ENCODE data around the gene MYRIP. TPM values are rescaled to one million over a fixed set of nuclear protein-coding genes. Genes with fewer than 3 reads are reported as not detected.

Gene MYRIP
- polyA plus RNA-seq, 1 of the 3 experiments (the other 2 are of a cell fraction), result 1.2 TPM

GRCh38 chr3:39910826-39911464 is 101.5 kb downstream of the MYRIP start:
- CTCF ChIA-PET, result interaction anchor here (0.7 to 2.0 kb wide), 4 partner anchors 12 to 204 kb away, joined by 3 to 4 read pairs (median 3); no protein-coding TSS in a partner anchor
- no peak overlapping the region for H3K4me2 ChIP-seq
- H3K4me3 ChIP-seq (ENCODE audit: low read depth in 2 of 2, low read length in 1 of 2), result no peak overlapping the region
- no peaks in the 10 kb centered on the region for H4K20me1 ChIP-seq (ENCODE audit: insufficient read depth)
- no peaks in the 10 kb centered on the region for H3K9me2 ChIP-seq
- H2AFZ ChIP-seq (ENCODE audit: low read depth), result peak overlapping the region; percentile 66; the same call in 1 of the 2 replicates
- H3K9me3 ChIP-seq, result no peaks in the 10 kb centered on the region
- no peaks in the 10 kb centered on the region for H3K36me3 ChIP-seq (replicated peaks in 1 of 2; ENCODE audit: control insufficient read depth in 1 of 2, insufficient read depth in 2 of 2, low read length in 1 of 2)
- peaks cover 11 to 48% of the 10 kb centered on the region in 2 experiments for H3K4me1 ChIP-seq (ENCODE audit: control insufficient read depth in 1 of 2, insufficient read depth in 2 of 2, low read depth in 1 of 2, low read length in 1 of 2)
- 70% methylated on average over 3 of the region's 3 CpGs for WGBS (ENCODE audit: low lambda C conversion rate)
- H3F3A ChIP-seq (replicated peaks; ENCODE audit: insufficient read depth), result peaks cover 15% of the 10 kb centered on the region
- H3K9ac ChIP-seq, result no peak overlapping the region
- H3K27ac ChIP-seq (ENCODE audit: low read depth in 2 of 2, low read length in 1 of 2), result peak overlapping the region in 1 of 2 experiments; percentile 19; a peak in 2 of 4 replicates
- H3K79me2 ChIP-seq (ENCODE audit: insufficient read depth), result no peaks in the 10 kb centered on the region
- POLR2A ChIA-PET, result no interaction called here
- TF ChIP-seq, protein P1, sequence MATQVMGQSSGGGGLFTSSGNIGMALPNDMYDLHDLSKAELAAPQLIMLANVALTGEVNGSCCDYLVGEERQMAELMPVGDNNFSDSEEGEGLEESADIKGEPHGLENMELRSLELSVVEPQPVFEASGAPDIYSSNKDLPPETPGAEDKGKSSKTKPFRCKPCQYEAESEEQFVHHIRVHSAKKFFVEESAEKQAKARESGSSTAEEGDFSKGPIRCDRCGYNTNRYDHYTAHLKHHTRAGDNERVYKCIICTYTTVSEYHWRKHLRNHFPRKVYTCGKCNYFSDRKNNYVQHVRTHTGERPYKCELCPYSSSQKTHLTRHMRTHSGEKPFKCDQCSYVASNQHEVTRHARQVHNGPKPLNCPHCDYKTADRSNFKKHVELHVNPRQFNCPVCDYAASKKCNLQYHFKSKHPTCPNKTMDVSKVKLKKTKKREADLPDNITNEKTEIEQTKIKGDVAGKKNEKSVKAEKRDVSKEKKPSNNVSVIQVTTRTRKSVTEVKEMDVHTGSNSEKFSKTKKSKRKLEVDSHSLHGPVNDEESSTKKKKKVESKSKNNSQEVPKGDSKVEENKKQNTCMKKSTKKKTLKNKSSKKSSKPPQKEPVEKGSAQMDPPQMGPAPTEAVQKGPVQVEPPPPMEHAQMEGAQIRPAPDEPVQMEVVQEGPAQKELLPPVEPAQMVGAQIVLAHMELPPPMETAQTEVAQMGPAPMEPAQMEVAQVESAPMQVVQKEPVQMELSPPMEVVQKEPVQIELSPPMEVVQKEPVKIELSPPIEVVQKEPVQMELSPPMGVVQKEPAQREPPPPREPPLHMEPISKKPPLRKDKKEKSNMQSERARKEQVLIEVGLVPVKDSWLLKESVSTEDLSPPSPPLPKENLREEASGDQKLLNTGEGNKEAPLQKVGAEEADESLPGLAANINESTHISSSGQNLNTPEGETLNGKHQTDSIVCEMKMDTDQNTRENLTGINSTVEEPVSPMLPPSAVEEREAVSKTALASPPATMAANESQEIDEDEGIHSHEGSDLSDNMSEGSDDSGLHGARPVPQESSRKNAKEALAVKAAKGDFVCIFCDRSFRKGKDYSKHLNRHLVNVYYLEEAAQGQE (IDR thresholded peaks at IDR 0.05; ENCODE audit: low read depth, low read length), result no peak
- TF ChIP-seq, protein P2, sequence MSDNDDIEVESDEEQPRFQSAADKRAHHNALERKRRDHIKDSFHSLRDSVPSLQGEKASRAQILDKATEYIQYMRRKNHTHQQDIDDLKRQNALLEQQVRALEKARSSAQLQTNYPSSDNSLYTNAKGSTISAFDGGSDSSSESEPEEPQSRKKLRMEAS (IDR thresholded peaks at IDR 0.05; ENCODE audit: low read depth), result no peak
- TF ChIP-seq MXI1 (IDR thresholded peaks at IDR 0.05; ENCODE audit: low read depth, low read length) (no peak), CTCF (IDR thresholded peaks at IDR 0.05) (no peak), SMC3 (IDR thresholded peaks at IDR 0.05; ENCODE audit: low read depth, low read length) (no peak), FOSL2 (IDR thresholded peaks at IDR 0.05; ENCODE audit: borderline replicate concordance, low read depth) (no peak), RFX5 (IDR thresholded peaks at IDR 0.05; ENCODE audit: low read length) (no peak), EP300 (IDR thresholded peaks at IDR 0.05; ENCODE audit: borderline replicate concordance in 1 of 2, low read depth in 1 of 2, low read length in 1 of 2) (no peak), NRF1 (IDR thresholded peaks at IDR 0.05; ENCODE audit: low read depth, low read length) (no peak), POLR2AphosphoS5 (IDR thresholded peaks at IDR 0.05; ENCODE audit: low read depth, low read length) (no peak), MEF2A (IDR thresholded peaks at IDR 0.05; ENCODE audit: borderline replicate concordance, low read depth) (no peak), RCOR1 (IDR thresholded peaks at IDR 0.05; ENCODE audit: low read length) (no peak), TCF12 (IDR thresholded peaks at IDR 0.05) (no peak), EZH2phosphoT487 (IDR thresholded peaks at IDR 0.05; ENCODE audit: borderline replicate concordance, low read depth) (no peak), GATA2 (CRISPR knock-in tag; IDR thresholded peaks at IDR 0.05) (no peak), USF2 (IDR thresholded peaks at IDR 0.05; ENCODE audit: borderline replicate concordance, low read depth, low read length) (no peak), RXRA (IDR thresholded peaks at IDR 0.05; ENCODE audit: borderline replicate concordance, low read depth) (no peak), FOXM1 (IDR thresholded peaks at IDR 0.05; ENCODE audit: low read depth) (no peak), RAD21 (IDR thresholded peaks at IDR 0.05; ENCODE audit: low read length) (no peak)
- TF ChIP-seq, protein P3, sequence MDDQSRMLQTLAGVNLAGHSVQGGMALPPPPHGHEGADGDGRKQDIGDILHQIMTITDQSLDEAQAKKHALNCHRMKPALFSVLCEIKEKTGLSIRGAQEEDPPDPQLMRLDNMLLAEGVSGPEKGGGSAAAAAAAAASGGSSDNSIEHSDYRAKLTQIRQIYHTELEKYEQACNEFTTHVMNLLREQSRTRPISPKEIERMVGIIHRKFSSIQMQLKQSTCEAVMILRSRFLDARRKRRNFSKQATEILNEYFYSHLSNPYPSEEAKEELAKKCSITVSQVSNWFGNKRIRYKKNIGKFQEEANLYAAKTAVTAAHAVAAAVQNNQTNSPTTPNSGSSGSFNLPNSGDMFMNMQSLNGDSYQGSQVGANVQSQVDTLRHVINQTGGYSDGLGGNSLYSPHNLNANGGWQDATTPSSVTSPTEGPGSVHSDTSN (IDR thresholded peaks at IDR 0.05), result no peak
- H3K27me3 ChIP-seq (ENCODE audit: insufficient read depth), result no peaks in the 10 kb centered on the region
- DNase-seq, result no peak

Measured in SK-N-SH (cell line).